HepG2 (cell line): Measurements from ENCODE around the gene KIF21B.

ENCODE experiments used
- RFXANK ChIP-seq: IDR thresholded peaks from 2 replicates; pipeline ENCODE4 v1.6.1; 2016
- SETDB1 ChIP-seq: sonication (generic); formaldehyde crosslinking; IDR thresholded peaks from 2 replicates; pipeline ENCODE4 v1.5.1; 2020; ENCODE audit warnings: missing genetic modification reagents, mild to moderate bottlenecking, borderline replicate concordance
- TCF7L2 ChIP-seq: IDR thresholded peaks from 2 replicates; pipeline ENCODE4 v1.6.1; 2011; ENCODE audit warnings: mild to moderate bottlenecking, low read depth, low read length, moderate library complexity

GRCh38 chr1:200985481-200985880, 38.0 kb downstream of the KIF21B start:
- TF ChIP-seq SETDB1 (no peak), RFXANK (CRISPR knock-in tag) (no peak), TCF7L2 (no peak)
